Memory B cell (primary cell): Measurements from ENCODE around the gene CLN3.
A peak's percentile ranks its signal among the peaks of the same experiment; 100 is the strongest.
"Not testable (repeated sequence)": the region's sequence is repeated elsewhere in the genome, so short reads cannot be mapped to it uniquely, and the experiment has no call there.

Source experiments
- ATAC-seq: fragments of 150-1000 bp; cut with Tn5 transposase; 2 replicates; pipeline ENCODE4 v1.10.0; 2021; ENCODE audit warnings: low read depth, mild to moderate bottlenecking, moderate library complexity
- DNase-seq, 2 donors: peaks; one replicate each; pipeline ENCODE4 v3.0.0; 2022; ENCODE audit warnings: low spot score in 2 of 2
- H3K27ac Mint-ChIP-seq: one replicate; pipeline ENCODE4 v1.8.0; 2022; ENCODE audit warnings: mild to moderate bottlenecking, moderate library complexity, mixed read lengths
- H3K27me3 Mint-ChIP-seq: one replicate; pipeline ENCODE4 v1.8.0; 2022; ENCODE audit warnings: mixed read lengths
- H3K36me3 Mint-ChIP-seq: one replicate; pipeline ENCODE4 v1.8.0; 2022; ENCODE audit warnings: mild to moderate bottlenecking, mixed read lengths
- H3K4me1 Mint-ChIP-seq: one replicate; pipeline ENCODE4 v1.8.0; 2022; ENCODE audit warnings: mixed read lengths
- H3K4me3 Mint-ChIP-seq: one replicate; pipeline ENCODE4 v1.8.0; 2022; ENCODE audit warnings: mild to moderate bottlenecking, moderate library complexity, mixed read lengths
- H3K9me3 Mint-ChIP-seq: one replicate; pipeline ENCODE4 v1.8.0; 2022; ENCODE audit warnings: mixed read lengths

Gene CLN3

GRCh38 chr16:28491230-28491969 is 474 bp downstream of the CLN3 start:
- DNase-seq = no peak

GRCh38 chr16:28486266-28486665 is 5.6 kb downstream of the CLN3 start:
- peaks cover 2% of the 10 kb centered on the region for H3K4me1 Mint-ChIP-seq
- H3K27ac Mint-ChIP-seq = no peak overlapping the region
- peaks cover 33% of the 10 kb centered on the region for H3K36me3 Mint-ChIP-seq
- no peaks in the 10 kb centered on the region for H3K27me3 Mint-ChIP-seq
- H3K4me3 Mint-ChIP-seq = no peak overlapping the region
- no peaks in the 10 kb centered on the region for H3K9me3 Mint-ChIP-seq
- ATAC-seq (no peak), DNase-seq (no peak)

More at GRCh38 chr16:28491230-28491969, 474 bp downstream of the CLN3 start:
- peak overlapping the region; percentile 96 for H3K4me3 Mint-ChIP-seq
- no peaks in the 10 kb centered on the region for H3K9me3 Mint-ChIP-seq
- peaks cover 14% of the 10 kb centered on the region for H3K36me3 Mint-ChIP-seq
- peaks cover 33% of the 10 kb centered on the region for H3K4me1 Mint-ChIP-seq
- no peaks in the 10 kb centered on the region for H3K27me3 Mint-ChIP-seq
- H3K27ac Mint-ChIP-seq = peak overlapping the region; percentile 99
- no peak for ATAC-seq

DNA sequence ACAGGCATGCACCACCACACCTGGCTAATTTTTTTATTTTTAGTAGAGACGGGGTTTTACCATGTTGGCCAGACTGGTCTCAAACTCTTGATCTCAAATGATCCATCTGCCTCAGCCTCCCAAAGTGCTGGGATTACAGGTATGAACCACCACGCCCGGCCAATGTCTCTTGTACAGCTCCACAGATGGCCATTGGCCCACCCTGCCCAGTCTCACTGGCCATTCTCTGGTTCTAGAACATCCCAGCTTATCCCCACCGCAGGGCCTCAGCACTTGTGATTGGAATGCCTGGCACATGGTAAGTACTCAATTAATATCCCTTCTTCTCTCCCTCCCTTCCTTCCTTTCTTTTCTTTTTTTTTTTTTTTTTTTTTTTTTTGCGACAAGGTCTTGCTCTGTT is 8.5 kb downstream of the CLN3 start:
- not testable (repeated sequence) for ATAC-seq, H3K9me3 Mint-ChIP-seq, H3K27me3 Mint-ChIP-seq, H3K27ac Mint-ChIP-seq, H3K4me1 Mint-ChIP-seq, DNase-seq, H3K4me3 Mint-ChIP-seq
- peaks cover 32% of the 10 kb centered on the region for H3K36me3 Mint-ChIP-seq

DNA sequence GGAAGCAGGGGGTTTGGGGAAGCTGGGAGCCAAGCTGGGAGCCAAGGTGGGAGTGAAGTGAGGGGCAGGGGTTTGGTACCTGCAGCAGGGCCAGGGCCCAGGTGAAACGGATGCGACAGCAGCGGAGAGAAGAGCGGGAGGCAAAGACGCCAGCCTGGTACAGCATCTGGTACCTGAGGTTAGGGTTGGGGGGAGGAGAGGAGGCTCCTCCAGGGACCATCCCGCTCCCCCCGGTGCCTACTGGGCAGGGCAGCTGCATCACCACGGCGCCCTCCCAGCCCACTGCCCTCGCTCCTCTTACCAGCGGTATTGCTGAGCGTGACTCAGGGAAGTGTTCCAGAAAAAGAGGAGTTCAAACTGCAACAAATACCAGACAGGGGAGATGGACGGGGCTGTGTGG is 9.8 kb downstream of the CLN3 start:
- no peak for DNase-seq
- Mint-ChIP-seq H3K27ac (no peak overlapping the region), H3K4me3 (no peak overlapping the region), H3K9me3 (no peaks in the 10 kb centered on the region), H3K27me3 (no peaks in the 10 kb centered on the region), H3K4me1 (no peaks in the 10 kb centered on the region), H3K36me3 (peaks cover 30% of the 10 kb centered on the region)
- ATAC-seq = no peak

DNA sequence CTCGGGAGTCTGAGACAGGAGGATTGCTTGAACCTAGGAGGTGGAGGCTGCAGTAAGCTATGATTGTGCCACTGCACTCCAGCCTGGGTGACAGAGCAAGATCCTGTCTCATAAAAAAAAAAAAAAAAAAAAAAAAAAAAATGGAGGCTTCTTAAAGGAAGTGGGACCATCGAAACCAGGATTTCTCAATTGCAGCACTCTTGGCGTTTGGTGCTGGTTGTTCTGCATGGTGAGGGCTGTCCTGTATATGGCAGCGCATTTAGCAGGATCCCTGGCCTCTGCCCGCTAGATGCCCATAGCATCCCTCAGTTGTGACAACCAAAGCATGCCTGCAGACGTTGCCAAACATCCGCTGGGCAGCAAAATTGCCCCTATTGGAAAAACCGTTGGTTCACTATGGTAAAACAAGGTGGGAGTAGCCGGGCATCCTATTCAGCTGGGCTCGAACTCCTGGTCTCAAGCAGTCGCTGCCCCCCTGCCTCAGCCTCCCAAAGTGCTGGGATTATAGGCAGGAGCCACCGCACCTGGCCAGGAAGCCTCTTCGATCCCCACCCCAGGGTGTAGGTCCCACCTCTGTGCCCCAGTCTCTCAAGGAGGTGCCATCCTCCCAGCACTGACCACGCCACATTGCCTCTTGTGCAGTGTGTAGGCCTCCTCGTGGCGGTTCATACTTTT is 13.2 kb downstream of the CLN3 start:
- peaks cover 2% of the 10 kb centered on the region for H3K4me1 Mint-ChIP-seq

DNA sequence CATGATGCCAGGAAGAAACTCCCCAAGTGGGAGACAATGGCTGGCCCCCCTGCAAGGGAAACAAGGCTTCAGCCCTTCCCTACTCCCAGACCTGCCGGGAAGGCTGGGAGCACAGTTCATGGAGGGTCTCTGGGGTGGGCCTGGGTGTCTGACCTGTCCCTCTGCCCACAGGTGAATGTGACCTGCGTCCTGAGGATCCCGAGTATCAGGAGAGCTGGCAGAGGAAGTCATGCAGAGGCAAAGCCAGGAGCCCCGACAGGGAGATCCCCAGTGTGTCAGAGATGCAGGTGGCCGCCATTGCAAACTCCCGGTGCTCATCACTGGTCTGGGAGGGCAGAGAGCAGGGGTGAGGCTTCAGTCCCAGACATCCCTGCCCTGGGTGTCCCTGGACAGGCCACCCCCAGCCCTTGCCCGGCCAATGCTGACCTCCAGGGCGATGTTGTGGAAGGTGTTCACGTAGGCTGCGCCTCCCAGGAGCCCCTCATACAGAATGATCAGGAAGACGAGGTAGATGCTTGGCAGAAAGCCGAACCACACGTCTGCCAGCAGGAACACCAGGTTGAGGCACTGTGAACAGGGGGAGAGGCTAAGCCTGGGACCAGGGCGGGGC is 14.5 kb downstream of the CLN3 start:
- Mint-ChIP-seq H3K4me1 (peaks cover 6% of the 10 kb centered on the region), H3K36me3 (peaks cover 27% of the 10 kb centered on the region), H3K27ac (no peak overlapping the region), H3K27me3 (no peaks in the 10 kb centered on the region), H3K4me3 (no peak overlapping the region), H3K9me3 (no peaks in the 10 kb centered on the region)
- no peak for ATAC-seq
- DNase-seq = no peak

More for the DNA sequence above, 13.2 kb downstream of the CLN3 start:
- no peaks in the 10 kb centered on the region for H3K9me3 Mint-ChIP-seq
- H3K36me3 Mint-ChIP-seq = peaks cover 32% of the 10 kb centered on the region
- no peak overlapping the region for H3K27ac Mint-ChIP-seq
- no peak overlapping the region for H3K4me3 Mint-ChIP-seq
- ATAC-seq (no peak), DNase-seq (no peak)
- H3K27me3 Mint-ChIP-seq = no peaks in the 10 kb centered on the region

- peaks cover 19% of the 10 kb centered on the region for H3K36me3 Mint-ChIP-seq
- H3K4me3 Mint-ChIP-seq = no peak overlapping the region
- H3K27me3 Mint-ChIP-seq = no peaks in the 10 kb centered on the region
- peaks cover 6% of the 10 kb centered on the region for H3K4me1 Mint-ChIP-seq
- no peak overlapping the region for H3K27ac Mint-ChIP-seq
- ATAC-seq = no peak
- no peak for DNase-seq
- H3K9me3 Mint-ChIP-seq = no peaks in the 10 kb centered on the region
These were observed 16.7 kb downstream of the CLN3 start for GRCh38 chr16:28475221-28475620.

- ATAC-seq (peak; percentile 60), DNase-seq (no peak)
- H3K4me1 Mint-ChIP-seq = peaks cover 6% of the 10 kb centered on the region
- H3K9me3 Mint-ChIP-seq = no peaks in the 10 kb centered on the region
- H3K4me3 Mint-ChIP-seq = no peak overlapping the region
- H3K27me3 Mint-ChIP-seq = no peaks in the 10 kb centered on the region
- peaks cover 18% of the 10 kb centered on the region for H3K36me3 Mint-ChIP-seq
- H3K27ac Mint-ChIP-seq = no peak overlapping the region
These were observed 18.1 kb downstream of the CLN3 start for GRCh38 chr16:28473714-28474265.

DNA sequence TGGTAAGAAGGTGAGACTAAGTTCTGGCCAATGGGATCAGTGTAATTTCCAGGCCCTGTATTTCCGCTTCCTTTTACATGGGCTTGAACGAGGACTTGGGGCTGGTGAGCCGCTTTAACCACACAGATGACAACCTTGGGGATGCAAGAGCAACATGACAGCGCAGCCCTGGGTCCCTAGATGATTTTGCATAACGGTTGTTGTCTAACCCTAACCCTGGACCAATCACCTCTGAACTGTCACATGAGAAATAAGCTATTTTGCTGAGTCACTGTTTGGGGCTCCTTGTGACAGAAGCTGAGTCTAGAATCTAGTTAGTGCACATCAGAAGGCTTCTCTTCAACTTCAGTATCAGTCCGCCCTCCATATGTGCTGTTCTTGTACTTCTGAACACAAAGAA is 44.8 kb downstream of the CLN3 start:
- DNase-seq, H3K27ac Mint-ChIP-seq, ATAC-seq, H3K4me3 Mint-ChIP-seq, H3K27me3 Mint-ChIP-seq, H3K9me3 Mint-ChIP-seq, H3K4me1 Mint-ChIP-seq, H3K36me3 Mint-ChIP-seq: not testable (repeated sequence)

DNA sequence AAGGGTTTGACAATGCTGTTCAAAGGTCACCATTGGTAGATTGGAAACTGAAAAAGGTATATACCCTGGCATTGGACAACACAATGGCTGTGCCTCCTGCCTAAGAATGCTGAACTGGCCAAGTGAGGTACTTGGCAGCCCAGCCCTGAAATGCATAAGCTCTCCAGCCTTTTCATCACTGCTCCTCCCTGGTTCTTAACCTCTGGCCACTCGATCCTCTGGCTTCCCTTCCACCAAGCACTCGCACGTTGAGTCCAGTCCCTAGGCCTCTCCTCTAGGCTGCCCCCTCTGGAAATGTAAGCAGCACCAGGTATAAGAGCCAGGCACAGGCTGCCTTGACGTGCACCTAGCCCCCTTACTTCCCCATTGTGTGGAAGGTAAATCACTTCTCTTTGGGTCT is 45.5 kb downstream of the CLN3 start:
- H3K36me3 Mint-ChIP-seq, H3K9me3 Mint-ChIP-seq, H3K27me3 Mint-ChIP-seq, H3K27ac Mint-ChIP-seq, H3K4me1 Mint-ChIP-seq, H3K4me3 Mint-ChIP-seq, ATAC-seq, DNase-seq: not testable (repeated sequence)

- not testable (repeated sequence) for H3K36me3 Mint-ChIP-seq, H3K9me3 Mint-ChIP-seq, ATAC-seq
These were observed 47.9 kb downstream of the CLN3 start for GRCh38 chr16:28443943-28444342.

GRCh38 chr16:28438899-28439298 is 53.0 kb downstream of the CLN3 start:
- H3K4me3 Mint-ChIP-seq = not testable (repeated sequence)

More at GRCh38 chr16:28443943-28444342, 47.9 kb downstream of the CLN3 start:
- DNase-seq, H3K27ac Mint-ChIP-seq, H3K4me3 Mint-ChIP-seq, H3K4me1 Mint-ChIP-seq, H3K27me3 Mint-ChIP-seq: not testable (repeated sequence)

DNA sequence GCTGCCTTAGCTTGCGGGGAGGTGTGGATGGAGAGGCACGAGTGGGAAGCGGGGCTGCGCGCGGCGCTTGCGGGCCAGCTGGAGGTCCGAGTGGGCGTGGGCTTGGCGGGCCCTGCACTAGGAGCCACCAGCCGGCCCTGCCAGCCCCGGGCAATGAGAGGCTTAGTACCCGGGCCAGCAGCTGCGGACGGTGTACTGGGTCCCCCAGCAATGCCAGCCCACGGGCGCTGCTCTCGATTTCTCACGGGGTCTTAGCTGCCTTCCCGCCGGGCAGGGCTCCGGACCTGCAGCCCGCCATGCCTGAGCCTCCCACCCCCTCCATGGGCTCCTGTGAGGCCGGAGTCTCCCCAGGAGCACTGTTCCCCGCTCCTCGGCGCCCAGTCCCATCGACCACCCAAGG is 56.5 kb downstream of the CLN3 start:
- H3K9me3 Mint-ChIP-seq, H3K27ac Mint-ChIP-seq, H3K4me3 Mint-ChIP-seq, DNase-seq, ATAC-seq, H3K27me3 Mint-ChIP-seq, H3K36me3 Mint-ChIP-seq, H3K4me1 Mint-ChIP-seq: not testable (repeated sequence)

More at GRCh38 chr16:28438899-28439298, 53.0 kb downstream of the CLN3 start:
- not testable (repeated sequence) for H3K4me1 Mint-ChIP-seq, H3K36me3 Mint-ChIP-seq, H3K9me3 Mint-ChIP-seq, DNase-seq, H3K27me3 Mint-ChIP-seq, ATAC-seq, H3K27ac Mint-ChIP-seq
